Hepatocyte (in vitro differentiated cells): ENCODE measurements around the gene VCAN.

Experiments
- CTCF ChIP-seq: fragments of 200-600 bp; sonication (generic); IDR thresholded peaks from 2 replicates; pipeline ENCODE4 v1.5.1; 2016; ENCODE audit warnings: antibody characterized with exemption, mild to moderate bottlenecking; ENCODE audit not compliant: poor library complexity
- EZH2 ChIP-seq: fragments of 200-600 bp; sonication (generic); IDR thresholded peaks from 2 replicates; pipeline ENCODE4 v1.6.1; 2016; ENCODE audit warnings: antibody characterized with exemption, mild to moderate bottlenecking, borderline replicate concordance

- TF ChIP-seq CTCF = no peak
- no peak for TF ChIP-seq EZH2
These were observed 27.0 kb downstream of the VCAN start for GRCh38 chr5:83498585-83498984.
